Type B pancreatic cell (in vitro differentiated cells): ENCODE data around the gene ABHD14A. TPM values are rescaled to one million over a fixed set of nuclear protein-coding genes. Genes with fewer than 3 reads are reported as not detected.

Experiments used
- DNase-seq: peaks from one replicate; pipeline ENCODE4 v3.0.0; 2021; ENCODE audit warnings: mixed read lengths; ENCODE audit not compliant: unreplicated experiment; ENCODE audit errors: extremely low spot score
- H3K27ac Mint-ChIP-seq: 2 replicates; pipeline ENCODE4 v1.8.0; 2021; ENCODE audit warnings: mild to moderate bottlenecking, mixed read lengths
- H3K27me3 Mint-ChIP-seq: 2 replicates; pipeline ENCODE4 v1.8.0; 2021; ENCODE audit warnings: mixed read lengths
- H3K36me3 Mint-ChIP-seq: 2 replicates; pipeline ENCODE4 v1.8.0; 2021; ENCODE audit warnings: mixed read lengths
- H3K4me1 Mint-ChIP-seq: one replicate; pipeline ENCODE4 v1.8.0; 2021; ENCODE audit warnings: mixed read lengths; ENCODE audit not compliant: unreplicated experiment
- H3K4me3 Mint-ChIP-seq: 2 replicates; pipeline ENCODE4 v1.8.0; 2021; ENCODE audit warnings: mild to moderate bottlenecking, mixed read lengths
- H3K9me3 Mint-ChIP-seq: 2 replicates; pipeline ENCODE4 v1.8.0; 2021; ENCODE audit warnings: mixed read lengths
- total RNA-seq: library from RNA; stranded (reverse); gene quantifications from 2 replicates; pipeline ENCODE4 v1.2.1, GENCODE V29; 2021; ENCODE audit warnings: low replicate concordance
- TF ChIP-seq, protein P1 (sequence below): fragments of 200-600 bp; sonication (generic); conservative IDR thresholded peaks from 2 replicates; pipeline ENCODE4 v1.5.0; 2021; ENCODE audit warnings: antibody characterized with exemption, mild to moderate bottlenecking

ABHD14A gene
- total RNA-seq, 1 donor from 2014 or later: 16.6 TPM

DNA sequence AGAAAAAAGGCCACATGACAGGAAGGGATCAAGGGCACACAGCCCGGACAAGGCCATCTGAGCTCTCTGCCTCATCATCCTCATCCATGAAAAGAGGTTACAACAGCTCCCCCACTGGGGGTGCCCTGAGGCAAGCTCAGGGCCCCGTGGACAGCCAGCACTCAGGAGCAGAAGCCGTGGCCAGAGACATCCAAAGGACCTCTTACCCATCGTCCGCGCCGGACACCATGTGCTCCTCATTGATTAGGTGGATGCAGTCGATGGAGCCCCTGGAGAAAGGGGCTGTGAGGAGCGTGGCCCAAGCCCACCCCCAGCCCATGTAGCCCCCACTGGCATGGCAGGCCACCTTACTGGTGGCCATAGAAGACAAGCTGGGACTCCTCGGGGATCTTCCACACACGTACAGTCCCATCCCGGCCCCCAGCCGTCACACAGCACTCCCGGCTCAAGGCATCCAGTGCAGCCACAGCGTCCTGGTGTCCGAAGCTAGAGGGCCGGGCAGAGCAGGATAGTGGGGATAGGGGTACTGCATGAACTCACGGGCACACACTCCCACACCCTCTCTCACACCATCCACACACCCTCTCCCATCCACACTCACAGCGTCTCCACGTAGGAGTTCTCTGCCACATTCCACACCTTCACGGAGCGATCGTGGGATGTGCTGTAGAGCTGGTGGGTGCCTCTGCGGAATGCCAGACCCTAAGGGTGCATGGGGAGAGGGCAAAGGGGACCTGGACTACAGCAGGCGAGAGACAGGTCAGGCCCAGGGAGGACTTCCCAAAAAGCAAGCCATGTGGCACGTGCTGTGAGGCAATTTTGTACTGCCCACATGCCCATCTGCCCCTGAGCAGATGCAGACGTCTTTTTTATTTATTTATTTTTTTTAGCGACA, 39.6 kb upstream of the ABHD14A start:
- DNase-seq: peak; percentile 59
- no peaks in the 10 kb centered on the region for H3K36me3 Mint-ChIP-seq
- H3K9me3 Mint-ChIP-seq: no peaks in the 10 kb centered on the region
- TF ChIP-seq, protein P1, sequence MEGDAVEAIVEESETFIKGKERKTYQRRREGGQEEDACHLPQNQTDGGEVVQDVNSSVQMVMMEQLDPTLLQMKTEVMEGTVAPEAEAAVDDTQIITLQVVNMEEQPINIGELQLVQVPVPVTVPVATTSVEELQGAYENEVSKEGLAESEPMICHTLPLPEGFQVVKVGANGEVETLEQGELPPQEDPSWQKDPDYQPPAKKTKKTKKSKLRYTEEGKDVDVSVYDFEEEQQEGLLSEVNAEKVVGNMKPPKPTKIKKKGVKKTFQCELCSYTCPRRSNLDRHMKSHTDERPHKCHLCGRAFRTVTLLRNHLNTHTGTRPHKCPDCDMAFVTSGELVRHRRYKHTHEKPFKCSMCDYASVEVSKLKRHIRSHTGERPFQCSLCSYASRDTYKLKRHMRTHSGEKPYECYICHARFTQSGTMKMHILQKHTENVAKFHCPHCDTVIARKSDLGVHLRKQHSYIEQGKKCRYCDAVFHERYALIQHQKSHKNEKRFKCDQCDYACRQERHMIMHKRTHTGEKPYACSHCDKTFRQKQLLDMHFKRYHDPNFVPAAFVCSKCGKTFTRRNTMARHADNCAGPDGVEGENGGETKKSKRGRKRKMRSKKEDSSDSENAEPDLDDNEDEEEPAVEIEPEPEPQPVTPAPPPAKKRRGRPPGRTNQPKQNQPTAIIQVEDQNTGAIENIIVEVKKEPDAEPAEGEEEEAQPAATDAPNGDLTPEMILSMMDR: no peak
- no peaks in the 10 kb centered on the region for H3K27me3 Mint-ChIP-seq
- H3K4me3 Mint-ChIP-seq: no peak overlapping the region
- peaks cover 6% of the 10 kb centered on the region for H3K4me1 Mint-ChIP-seq
- H3K27ac Mint-ChIP-seq: no peak overlapping the region

DNA sequence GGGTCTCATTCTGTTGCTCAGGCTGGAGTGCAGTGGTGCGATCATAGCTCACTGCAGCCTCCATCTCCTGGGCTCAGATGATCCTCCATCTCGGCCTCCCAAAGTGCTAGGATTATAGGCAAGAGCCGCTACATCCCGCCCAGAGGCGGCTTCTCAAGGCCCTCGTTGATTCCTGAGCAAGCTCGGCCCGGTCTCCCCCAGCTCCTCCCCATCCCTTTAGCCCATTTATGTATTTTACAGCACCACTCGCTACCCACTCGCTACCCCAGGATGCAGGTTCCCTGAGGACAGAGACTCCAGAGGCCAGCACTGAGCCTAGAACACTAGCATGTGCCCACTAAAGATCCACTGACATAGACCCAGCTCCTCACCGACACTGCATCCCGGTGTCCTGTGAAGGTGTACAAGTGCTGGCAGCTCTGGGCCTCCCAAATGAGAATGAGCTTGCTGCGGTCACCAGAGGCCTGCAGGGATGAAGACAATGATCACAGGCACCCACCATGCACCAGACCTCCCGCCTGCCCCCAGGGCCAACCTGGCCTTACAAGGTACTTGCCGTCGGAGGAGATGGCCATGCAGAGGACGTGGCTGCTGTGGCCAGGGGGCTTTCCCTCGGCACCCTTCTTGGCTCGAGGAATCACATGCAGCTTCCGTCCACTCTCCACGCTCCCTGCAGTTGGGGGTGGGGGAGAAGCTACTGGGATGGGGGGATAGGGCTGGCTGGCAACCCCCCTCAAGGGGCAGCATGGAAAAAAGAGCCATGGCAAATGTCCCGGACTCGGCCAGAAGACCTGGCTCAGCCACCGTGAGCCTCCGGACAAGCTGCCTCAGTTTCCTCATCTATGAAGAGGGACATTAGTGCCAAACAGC, 38.7 kb upstream of the ABHD14A start:
- TF ChIP-seq, protein P1: no peak
- Mint-ChIP-seq H3K27ac (no peak overlapping the region), H3K36me3 (no peaks in the 10 kb centered on the region), H3K4me1 (peaks cover 15% of the 10 kb centered on the region), H3K9me3 (no peaks in the 10 kb centered on the region), H3K27me3 (no peaks in the 10 kb centered on the region), H3K4me3 (no peak overlapping the region)
- DNase-seq: peak; percentile 62

DNA sequence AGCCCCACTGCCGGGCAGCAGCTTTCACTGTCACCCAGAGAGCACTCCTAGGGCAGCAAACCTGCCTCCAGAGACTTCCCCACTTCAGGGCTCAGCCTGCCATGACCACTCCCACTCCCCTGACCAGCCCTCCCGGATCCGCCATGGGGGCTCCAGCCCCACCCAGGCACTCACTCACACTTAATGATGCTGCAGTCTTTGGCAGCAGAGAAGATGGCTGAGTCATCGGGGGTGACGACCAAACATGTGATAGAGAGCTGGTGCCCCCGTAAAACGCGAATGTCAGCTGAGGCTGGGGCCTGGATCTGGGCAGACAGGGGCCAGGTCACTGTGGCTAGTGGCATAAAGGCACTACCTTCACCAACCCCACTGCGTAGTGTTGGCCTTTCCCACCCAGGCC, 37.9 kb upstream of the ABHD14A start:
- H3K36me3 Mint-ChIP-seq: no peaks in the 10 kb centered on the region
- TF ChIP-seq, protein P1: no peak
- peak; percentile 64 for DNase-seq

GRCh38 chr3:51937611-51938450, 37.0 kb upstream of the ABHD14A start:
- no peak overlapping the region for H3K4me3 Mint-ChIP-seq
- TF ChIP-seq, protein P1: no peak
- H3K36me3 Mint-ChIP-seq: no peaks in the 10 kb centered on the region
- H3K4me1 Mint-ChIP-seq: peaks cover 17% of the 10 kb centered on the region
- H3K9me3 Mint-ChIP-seq: no peaks in the 10 kb centered on the region
- H3K27me3 Mint-ChIP-seq: no peaks in the 10 kb centered on the region
- H3K27ac Mint-ChIP-seq: no peak overlapping the region
- peak; percentile 62 for DNase-seq

More for the DNA sequence above, 37.9 kb upstream of the ABHD14A start:
- Mint-ChIP-seq H3K4me1 (peaks cover 17% of the 10 kb centered on the region), H3K27ac (no peak overlapping the region), H3K9me3 (no peaks in the 10 kb centered on the region), H3K27me3 (no peaks in the 10 kb centered on the region), H3K4me3 (no peak overlapping the region)
